Breast epithelium (tissue), 3 donors: ENCODE data around the gene PANX1.

Experiments
- POLR2A ChIP-seq: fragments of 450-650 bp; IDR thresholded peaks from one replicate; pipeline ENCODE4 v1.6.1; 2016; ENCODE audit warnings: antibody characterized with exemption, mild to moderate bottlenecking, moderate library complexity
- TF ChIP-seq, protein P1 (sequence below), 3 donors: fragments of 450-650 bp; IDR thresholded peaks; one replicate each; pipeline ENCODE4 v1.5.1; 2016 to 2017; ENCODE audit warnings: antibody characterized with exemption in 3 of 3, mild to moderate bottlenecking in 3 of 3, moderate library complexity in 3 of 3

DNA sequence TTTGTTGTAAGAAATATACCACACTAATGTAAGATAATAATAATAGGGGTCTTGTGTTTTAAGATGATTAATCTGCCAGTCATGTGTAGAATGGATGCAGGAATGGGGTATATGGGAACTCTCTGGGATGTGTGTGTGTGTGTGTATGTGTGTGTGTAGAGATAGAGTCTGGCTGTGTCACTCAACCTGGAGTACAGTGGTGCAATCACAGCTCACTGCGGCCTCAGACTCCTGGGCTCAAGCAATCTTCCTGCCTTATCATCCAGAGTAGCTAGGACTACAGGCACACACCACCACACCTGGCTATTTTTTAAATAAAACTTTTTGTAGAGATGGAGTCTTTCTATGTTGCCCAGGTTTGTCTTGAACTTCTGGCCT, 11.5 kb upstream of the PANX1 start:
- TF ChIP-seq POLR2A = no peak
- TF ChIP-seq, protein P1, sequence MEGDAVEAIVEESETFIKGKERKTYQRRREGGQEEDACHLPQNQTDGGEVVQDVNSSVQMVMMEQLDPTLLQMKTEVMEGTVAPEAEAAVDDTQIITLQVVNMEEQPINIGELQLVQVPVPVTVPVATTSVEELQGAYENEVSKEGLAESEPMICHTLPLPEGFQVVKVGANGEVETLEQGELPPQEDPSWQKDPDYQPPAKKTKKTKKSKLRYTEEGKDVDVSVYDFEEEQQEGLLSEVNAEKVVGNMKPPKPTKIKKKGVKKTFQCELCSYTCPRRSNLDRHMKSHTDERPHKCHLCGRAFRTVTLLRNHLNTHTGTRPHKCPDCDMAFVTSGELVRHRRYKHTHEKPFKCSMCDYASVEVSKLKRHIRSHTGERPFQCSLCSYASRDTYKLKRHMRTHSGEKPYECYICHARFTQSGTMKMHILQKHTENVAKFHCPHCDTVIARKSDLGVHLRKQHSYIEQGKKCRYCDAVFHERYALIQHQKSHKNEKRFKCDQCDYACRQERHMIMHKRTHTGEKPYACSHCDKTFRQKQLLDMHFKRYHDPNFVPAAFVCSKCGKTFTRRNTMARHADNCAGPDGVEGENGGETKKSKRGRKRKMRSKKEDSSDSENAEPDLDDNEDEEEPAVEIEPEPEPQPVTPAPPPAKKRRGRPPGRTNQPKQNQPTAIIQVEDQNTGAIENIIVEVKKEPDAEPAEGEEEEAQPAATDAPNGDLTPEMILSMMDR (IDR thresholded peaks at IDR 0.05) = no peak
